ENCODE results near the gene TMEM121.

Gene TMEM121

GRCh38 chr14:105498430-105499255 lies 27.7 kb upstream of the TMEM121 start:
- DNase-seq = no peak

DNA sequence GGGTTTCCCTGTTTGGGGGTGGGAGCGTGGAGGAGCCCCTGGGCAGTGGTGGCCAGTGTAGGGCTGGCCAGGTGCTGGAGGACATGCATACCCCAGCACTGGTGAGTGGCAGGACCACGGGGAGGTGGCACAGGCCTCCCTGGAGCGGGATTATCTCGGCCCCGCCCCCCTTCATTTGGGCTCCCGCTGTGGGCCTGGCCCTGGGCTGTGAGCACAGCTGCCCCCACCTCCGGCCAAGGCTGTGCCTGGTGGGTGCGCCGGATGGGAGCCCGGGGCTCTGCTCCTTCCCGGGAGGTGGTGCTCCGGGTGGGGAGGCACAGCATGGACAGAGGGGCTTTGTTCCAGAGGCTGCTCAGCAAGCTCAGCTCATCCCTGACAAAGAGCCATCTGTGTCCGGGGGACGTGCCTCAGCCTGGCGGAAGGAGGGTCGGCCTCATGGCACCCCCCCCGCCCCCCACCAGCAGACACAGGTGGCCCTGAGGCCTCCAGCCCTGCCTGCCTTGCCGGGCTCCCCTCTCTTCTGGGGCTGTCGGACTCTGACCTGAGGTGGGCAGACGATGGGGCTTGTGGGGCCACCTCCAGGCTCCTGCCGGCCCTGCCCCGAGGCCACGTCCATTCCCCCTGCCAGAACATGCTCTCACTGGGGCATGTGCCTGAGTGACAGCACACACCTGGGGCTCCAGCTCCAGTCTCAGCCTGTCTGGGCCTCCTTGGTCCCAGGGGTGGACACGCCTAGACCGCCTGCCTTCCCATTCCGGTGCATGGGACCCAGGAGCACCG lies 26.9 kb upstream of the TMEM121 start:
- DNase-seq = no peak

- no peak for DNase-seq
Observed at GRCh38 chr14:105500036-105500725, 26.2 kb upstream of the TMEM121 start.

- DNase-seq = no peak
Observed at GRCh38 chr14:105500726-105501101, 25.7 kb upstream of the TMEM121 start.

DNA sequence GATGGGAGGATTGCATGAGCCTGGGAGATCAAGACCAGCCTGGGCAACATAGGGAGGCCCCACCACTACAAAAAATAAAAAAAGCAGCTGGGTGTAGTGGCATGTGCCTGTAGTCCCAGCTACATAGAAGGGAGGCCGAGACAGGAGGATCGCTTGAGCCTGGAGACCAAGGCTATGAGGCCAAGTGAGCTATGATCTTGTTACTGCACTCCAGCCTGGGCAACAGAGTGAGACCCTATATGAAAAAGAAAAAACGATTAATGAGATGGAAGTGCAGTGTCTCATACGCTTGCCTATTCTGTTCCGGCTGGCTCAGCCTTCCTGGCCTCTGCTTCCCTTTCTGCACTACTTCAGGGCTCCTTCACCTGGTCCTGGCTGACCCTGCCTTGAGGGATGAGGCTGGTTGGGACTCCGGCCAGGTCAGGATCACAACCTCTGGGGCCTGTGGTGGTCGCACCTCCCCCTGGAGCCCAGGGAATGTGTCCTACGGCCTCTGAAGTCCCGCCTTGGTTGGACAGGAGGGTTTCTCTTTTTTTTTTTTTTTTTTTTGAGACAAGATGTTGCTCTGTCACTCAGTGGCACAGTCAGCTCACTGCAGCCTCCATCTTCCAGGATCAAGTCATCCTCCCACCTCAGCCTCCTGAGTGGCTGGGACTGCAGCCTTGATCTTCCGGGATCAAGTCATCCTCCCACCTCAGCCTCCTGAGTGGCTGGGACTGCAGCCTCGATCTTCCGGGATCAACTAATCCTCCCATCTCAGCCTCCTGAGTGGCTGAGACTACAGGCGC lies 24.7 kb upstream of the TMEM121 start:
- no peak for DNase-seq

DNA sequence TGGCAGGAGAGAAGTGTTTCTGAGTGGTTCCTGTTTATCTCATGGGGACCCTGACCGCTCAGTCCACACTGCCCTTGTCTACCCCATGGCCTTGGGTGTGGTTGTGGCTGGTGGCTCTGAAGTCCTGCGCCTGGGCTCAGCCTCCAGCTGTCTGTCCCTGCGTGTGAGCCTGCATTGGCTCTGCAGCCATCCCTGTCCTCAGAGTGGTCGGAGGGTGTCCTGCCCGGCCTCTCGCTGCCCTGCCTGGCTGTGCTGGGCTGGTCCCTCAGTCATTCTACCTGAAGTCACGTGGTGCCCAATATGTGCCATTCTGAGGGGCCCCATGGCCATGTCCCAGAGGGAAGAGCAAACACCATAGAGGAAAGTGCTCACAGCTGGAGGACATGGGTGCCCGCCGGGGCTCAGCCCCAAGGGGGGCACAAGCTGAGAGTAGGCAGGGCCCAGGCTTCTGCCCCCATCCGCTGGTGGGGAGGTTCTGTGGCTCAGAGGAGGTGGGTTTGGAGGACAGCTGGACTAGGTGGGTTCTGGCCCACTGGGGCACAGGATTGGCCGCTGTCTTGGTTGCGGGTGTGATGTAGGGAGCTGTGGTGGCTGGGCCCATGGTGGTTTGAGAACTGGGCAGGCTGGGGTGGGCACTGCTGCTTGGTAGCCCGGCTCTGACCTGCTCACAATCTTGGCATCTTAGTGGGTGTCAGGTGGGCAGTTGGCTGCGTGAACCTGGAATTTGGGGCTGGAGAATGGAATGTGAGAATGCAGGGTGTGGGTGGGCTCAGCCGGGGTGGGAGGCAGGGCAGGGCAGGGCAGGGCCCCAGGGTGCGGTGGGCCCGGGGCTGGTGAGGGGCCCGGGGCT lies 23.7 kb upstream of the TMEM121 start:
- no peak for DNase-seq

DNA sequence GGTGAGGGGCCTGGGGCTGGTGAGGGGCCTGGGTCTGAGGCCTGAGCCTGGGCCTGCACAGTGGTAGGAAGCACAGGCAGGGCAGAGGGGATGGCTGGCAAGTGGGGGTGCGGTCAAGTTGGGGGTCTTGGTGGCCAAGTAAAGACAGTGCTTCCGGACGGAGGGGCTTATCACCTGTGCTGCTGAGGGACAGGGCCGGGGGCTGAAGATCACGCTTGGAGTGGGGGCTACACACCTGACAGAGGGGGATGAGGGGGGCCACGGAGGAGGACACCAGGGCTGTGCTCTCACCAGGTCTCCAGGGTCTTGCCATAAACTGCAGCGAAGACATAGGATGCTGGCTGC lies 23.1 kb upstream of the TMEM121 start:
- DNase-seq = no peak

GRCh38 chr14:105503935-105504692 lies 22.3 kb upstream of the TMEM121 start:
- no peak for DNase-seq

- no peak for DNase-seq
Observed at GRCh38 chr14:105505101-105505500, 21.3 kb upstream of the TMEM121 start.

DNA sequence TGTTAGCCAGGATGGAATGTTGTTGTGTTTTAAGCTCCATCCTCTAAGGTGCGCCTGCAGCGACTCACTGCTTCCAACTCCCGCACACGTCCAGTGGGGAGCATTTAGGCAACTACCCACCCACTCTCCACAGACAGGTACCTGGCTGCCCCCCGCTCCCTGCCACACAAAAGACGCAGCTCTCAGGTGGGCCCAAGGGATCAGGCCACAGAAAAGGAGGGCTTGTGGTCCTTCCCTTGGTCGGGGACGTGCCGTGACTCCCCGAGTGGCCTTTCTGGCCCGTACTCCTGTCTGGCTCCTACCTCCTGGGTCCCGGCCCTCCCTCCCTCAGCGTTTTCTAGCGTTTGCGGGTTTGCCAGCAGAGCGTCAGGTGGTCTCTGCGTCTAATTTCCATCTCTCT lies 19.1 kb upstream of the TMEM121 start:
- no peak for DNase-seq

- no peak for DNase-seq
Observed at GRCh38 chr14:105508069-105508468, 18.3 kb upstream of the TMEM121 start.

DNA sequence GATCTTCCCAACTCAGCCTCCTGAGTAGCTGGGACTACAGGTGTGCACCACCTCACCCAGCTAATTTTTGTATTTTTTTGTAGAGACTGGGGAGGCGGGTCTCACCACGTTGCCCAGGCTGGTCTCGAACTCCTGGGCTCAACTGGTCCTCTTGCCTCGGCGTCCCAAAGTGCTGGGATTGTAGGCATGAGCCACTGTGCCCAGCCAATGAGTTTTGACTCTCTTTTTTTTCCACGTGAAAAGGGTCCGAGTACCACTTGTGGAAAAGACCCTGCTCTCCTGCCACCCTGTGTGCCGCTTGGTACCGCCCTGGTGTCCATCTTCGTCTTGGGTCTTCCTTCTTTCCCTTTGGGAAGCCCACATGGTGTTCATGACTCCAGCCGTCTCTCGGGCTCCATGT lies 17.8 kb upstream of the TMEM121 start:
- DNase-seq = no peak

DNA sequence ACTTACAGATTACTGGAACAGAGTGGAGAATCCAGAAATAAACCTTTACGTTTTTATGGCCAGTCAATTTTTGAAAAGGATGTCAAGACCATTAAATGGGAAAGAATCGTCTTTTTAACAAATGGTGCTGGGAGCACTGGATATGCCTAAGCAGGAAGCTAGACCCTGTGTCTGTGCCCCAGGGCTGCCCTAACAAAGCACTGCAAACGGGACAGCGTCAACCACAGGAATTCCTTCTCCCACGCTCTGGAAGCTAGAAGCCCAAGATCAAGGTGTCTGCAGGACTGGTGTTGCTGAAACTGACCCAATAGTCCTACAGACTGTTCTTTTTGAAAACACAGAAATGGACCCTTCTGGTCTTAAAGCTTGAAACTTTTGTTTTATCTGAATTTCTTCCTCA lies 9.3 kb upstream of the TMEM121 start:
- no peak for DNase-seq

DNA sequence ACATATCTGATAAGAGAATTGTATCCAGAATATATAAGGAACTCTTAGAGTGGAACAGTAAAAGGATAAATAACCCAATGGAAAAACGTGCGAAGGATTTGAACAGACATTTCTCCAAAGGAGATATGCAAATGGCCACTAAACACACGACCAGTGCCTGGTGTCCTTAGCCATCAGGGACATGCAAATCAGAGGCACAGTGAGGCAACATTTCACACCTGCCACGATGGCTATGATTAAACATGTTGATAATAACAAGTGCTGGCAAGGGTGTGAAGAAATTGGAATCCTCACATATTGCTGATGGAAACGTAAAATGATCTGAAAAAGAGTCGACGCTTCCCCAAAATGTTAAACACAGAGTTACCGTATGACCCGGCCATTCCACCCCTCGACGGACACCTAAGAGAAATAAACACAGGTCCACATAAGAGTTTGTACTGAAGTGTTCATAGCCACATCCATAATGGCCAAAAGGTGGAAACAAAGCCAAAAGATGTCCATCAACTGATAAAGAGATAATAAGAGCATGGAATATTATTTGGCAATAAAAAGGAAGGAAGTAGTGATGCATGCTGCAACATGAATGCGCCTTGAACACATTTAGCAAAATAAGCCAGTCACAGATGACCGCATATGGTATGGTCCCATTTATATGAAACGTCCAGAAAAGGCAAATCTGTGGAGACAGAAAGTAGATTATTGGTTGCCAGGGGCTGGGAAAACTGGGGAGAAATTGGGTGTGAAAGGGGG lies 6.3 kb upstream of the TMEM121 start:
- no peak for DNase-seq

- DNase-seq = no peak
Observed at GRCh38 chr14:105525326-105525725, 1.1 kb upstream of the TMEM121 start.

GRCh38 chr14:105526776-105527380 lies 495 bp downstream of the TMEM121 start:
- no peak for DNase-seq

GRCh38 chr14:105527381-105527825 lies 1.0 kb downstream of the TMEM121 start:
- DNase-seq = no peak

- peak; percentile 88 for DNase-seq
Observed at GRCh38 chr14:105527826-105528585, 1.6 kb downstream of the TMEM121 start.

All from activated CD4-positive, alpha-beta T cell treated with anti-CD3 and anti-CD28 coated beads, Interleukin-2, Interleukin-6, amounts not matched to agents 100 ng/mL and 50 ng/mL, durations not matched to agents 16 hours and 8 hours (primary cell).